GM23338 (cell line): Measurements from ENCODE around the gene FCHSD2.
A peak's percentile ranks its signal among the peaks of the same experiment; 100 is the strongest.

Experiments used
- CREB1 ChIP-seq: fragments of 250-450 bp; sonication (Bioruptor Pico); IDR thresholded peaks from 2 replicates; pipeline ENCODE4 v1.5.0; 2020; ENCODE audit warnings: low read depth, mild to moderate bottlenecking, moderate library complexity
- CTCF ChIP-seq, 2 experiments: fragments of 200-600 bp in 1 of 2; sonication (generic) in 1 of 2; conservative IDR thresholded peaks; 2 replicates each; pipeline versions ENCODE4 v1.5.1 to v1.6.1; 2016 to 2017; ENCODE audit warnings: antibody characterized with exemption in 2 of 2, low read depth in 2 of 2, mild to moderate bottlenecking in 2 of 2, moderate library complexity in 1 of 2
- ETS1 ChIP-seq: IDR thresholded peaks from 2 replicates; pipeline ENCODE4 v1.6.1; 2016; ENCODE audit warnings: antibody characterized with exemption
- EZH2 ChIP-seq: fragments of 200-600 bp; sonication (generic); IDR thresholded peaks from one replicate; pipeline ENCODE4 v1.8.0; 2017; ENCODE audit warnings: antibody characterized with exemption, mild to moderate bottlenecking, low read depth; ENCODE audit not compliant: unreplicated experiment
- EZH2phosphoT487 ChIP-seq: fragments of 200-600 bp; sonication (generic); IDR thresholded peaks from one replicate; pipeline ENCODE4 v1.8.1; 2018; ENCODE audit warnings: antibody characterized with exemption; ENCODE audit not compliant: unreplicated experiment
- JUNB ChIP-seq: IDR thresholded peaks from one replicate; pipeline ENCODE4 v1.6.1; 2016; ENCODE audit warnings: antibody characterized with exemption; ENCODE audit not compliant: unreplicated experiment
- NANOG ChIP-seq: IDR thresholded peaks from 2 replicates; pipeline ENCODE4 v1.6.1; 2016; ENCODE audit warnings: antibody characterized with exemption, borderline replicate concordance
- POLR2AphosphoS5 ChIP-seq: IDR thresholded peaks from 2 replicates; pipeline ENCODE4 v1.6.1; 2016; ENCODE audit warnings: antibody characterized with exemption, low read depth
- REST ChIP-seq: IDR thresholded peaks from one replicate; pipeline ENCODE4 v1.6.1; 2018; ENCODE audit warnings: antibody characterized with exemption; ENCODE audit not compliant: unreplicated experiment
- STAT1 ChIP-seq: IDR thresholded peaks from one replicate; pipeline ENCODE4 v1.6.1; 2016; ENCODE audit warnings: antibody characterized with exemption; ENCODE audit not compliant: unreplicated experiment
- ZNF114 ChIP-seq: fragments of 250-450 bp; sonication (Bioruptor Pico); IDR thresholded peaks from 2 replicates; pipeline ENCODE4 v1.5.0; 2020; ENCODE audit warnings: mild to moderate bottlenecking, moderate library complexity
- ZNF331 ChIP-seq: fragments of 250-450 bp; sonication (Bioruptor Pico); IDR thresholded peaks from 2 replicates; pipeline ENCODE4 v1.5.0; 2020; ENCODE audit warnings: low read depth, mild to moderate bottlenecking, moderate library complexity
- ZNF462 ChIP-seq: fragments of 250-450 bp; sonication (Bioruptor Pico); IDR thresholded peaks from 2 replicates; pipeline ENCODE4 v1.5.0; 2020; ENCODE audit warnings: mild to moderate bottlenecking, moderate library complexity

- TF ChIP-seq JUNB = no peak
- peak in 1 of 2 experiments; percentile 19; a peak in 1 of 4 replicates for TF ChIP-seq CTCF (conservative IDR thresholded peaks at IDR 0.05; ENCODE audit: low read depth in 2 of 2)
- no peak for TF ChIP-seq ETS1
- no peak for TF ChIP-seq POLR2AphosphoS5
- TF ChIP-seq EZH2 = no peak
- no peak for TF ChIP-seq EZH2phosphoT487
- no peak for TF ChIP-seq REST
- TF ChIP-seq ZNF114 (CRISPR knock-in tag) = no peak
- no peak for TF ChIP-seq CREB1 (CRISPR knock-in tag)
- TF ChIP-seq NANOG = no peak
- TF ChIP-seq ZNF331 = no peak
- TF ChIP-seq STAT1 = no peak
- TF ChIP-seq ZNF462 (CRISPR knock-in tag) = no peak
Observed at GRCh38 chr11:72832301-72833082, 309.6 kb downstream of the FCHSD2 start.
